Activated naive CD8-positive, alpha-beta T cell treated with anti-CD3 and anti-CD28 coated beads, Interleukin-2, amount 50 U/mL, for 16 hours (primary cell): Measurements from ENCODE around the gene CUX1.
"Not testable (repeated sequence)": the region's sequence is repeated elsewhere in the genome, so short reads cannot be mapped to it uniquely, and the experiment has no call there.

Experiments
- DNase-seq: peaks from one replicate; pipeline ENCODE4 v3.0.0-alpha.2; 2020; ENCODE audit warnings: low read depth, low spot score

CUX1 gene

GRCh38 chr7:101984133-101984879 is 166.9 kb downstream of the CUX1 start:
- no peak for DNase-seq

- DNase-seq: no peak
These were observed 167.9 kb downstream of the CUX1 start for GRCh38 chr7:101985057-101985902.

- no peak for DNase-seq
These were observed 168.7 kb downstream of the CUX1 start for GRCh38 chr7:101985903-101986734.

- no peak for DNase-seq
These were observed 170.1 kb downstream of the CUX1 start for GRCh38 chr7:101987494-101987893.

GRCh38 chr7:101988060-101988459 is 170.6 kb downstream of the CUX1 start:
- not testable (repeated sequence) for DNase-seq

DNA sequence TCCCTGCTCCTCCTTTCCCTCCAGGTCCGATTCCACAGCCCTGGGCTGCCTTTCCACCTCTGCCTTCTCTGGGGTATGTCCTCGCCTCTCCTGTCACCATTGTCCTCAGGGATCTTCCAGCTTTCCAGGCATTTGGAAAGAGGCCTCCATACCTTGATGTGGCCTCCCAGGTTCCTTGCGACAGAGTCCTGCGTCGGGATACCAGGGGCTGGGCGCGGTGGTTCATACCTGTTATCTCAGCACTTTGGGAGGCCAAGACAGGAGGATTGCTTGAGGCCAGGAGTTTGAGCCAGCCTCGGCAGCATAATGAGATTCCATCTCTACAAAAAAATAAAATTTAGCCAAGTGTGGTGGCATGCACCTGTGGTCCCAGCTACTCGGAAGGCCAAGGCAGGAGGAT is 171.1 kb downstream of the CUX1 start:
- no peak for DNase-seq

GRCh38 chr7:101989101-101989500 is 171.7 kb downstream of the CUX1 start:
- DNase-seq: no peak

DNA sequence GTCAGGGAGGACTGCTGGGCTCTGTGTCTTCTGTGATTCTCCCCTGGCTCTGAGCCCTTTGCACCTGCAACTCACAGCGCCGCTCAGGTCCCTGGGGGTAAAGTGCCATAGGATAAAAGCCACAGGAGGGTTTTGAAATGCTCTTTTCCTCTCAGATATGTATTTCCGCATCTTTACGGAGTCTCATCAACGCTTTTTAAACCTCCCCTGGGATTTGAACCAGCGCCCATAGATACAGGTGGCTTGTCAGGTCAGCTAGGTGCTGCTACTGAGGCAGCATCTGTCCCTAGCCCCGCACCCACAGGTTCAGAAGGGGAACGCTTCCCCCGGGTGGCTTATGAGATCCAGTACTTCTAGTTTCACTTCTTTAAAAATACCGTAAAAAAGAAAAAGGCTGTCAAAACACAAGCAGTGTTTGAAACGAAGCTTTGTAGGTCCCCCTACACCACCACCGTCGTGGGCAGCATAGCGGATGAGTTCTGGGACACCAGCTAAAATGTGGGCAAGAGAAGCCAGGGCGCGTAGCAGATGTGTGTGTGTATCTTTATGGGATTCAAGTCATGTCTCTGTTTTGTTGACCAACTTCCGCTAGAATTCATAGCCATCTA is 173.5 kb downstream of the CUX1 start:
- no peak for DNase-seq

- no peak for DNase-seq
These were observed 174.4 kb downstream of the CUX1 start for GRCh38 chr7:101991860-101992259.

- no peak for DNase-seq
These were observed 175.9 kb downstream of the CUX1 start for GRCh38 chr7:101993311-101993710.

GRCh38 chr7:101995121-101995520 is 177.7 kb downstream of the CUX1 start:
- DNase-seq: no peak

DNA sequence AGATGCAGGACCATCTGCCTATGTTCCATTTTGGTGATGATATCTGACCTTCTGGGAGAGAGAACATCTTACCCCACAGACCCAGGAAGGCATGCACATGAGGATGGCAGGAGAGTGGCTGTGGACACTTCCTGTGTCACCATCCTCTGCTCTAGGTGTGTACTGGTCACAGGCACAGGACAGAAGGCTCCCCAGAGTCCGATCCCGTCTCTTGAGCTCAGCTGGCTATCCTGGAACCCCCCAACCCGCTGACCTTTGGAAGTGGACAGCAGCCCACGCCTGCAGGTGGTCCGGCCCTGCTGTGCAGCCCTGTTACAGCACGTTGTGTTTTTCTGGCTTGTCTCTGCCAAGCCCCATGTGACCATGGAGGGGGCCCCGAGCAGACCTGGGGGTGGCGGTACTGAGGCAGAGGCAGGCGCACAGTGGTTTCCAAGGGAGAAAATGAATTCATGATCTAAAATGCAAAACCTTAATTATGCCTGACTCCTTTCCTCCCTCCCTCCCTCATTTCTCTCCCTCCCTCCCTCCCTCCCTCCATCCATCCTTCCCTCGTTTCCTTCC is 178.8 kb downstream of the CUX1 start:
- DNase-seq: no peak

DNA sequence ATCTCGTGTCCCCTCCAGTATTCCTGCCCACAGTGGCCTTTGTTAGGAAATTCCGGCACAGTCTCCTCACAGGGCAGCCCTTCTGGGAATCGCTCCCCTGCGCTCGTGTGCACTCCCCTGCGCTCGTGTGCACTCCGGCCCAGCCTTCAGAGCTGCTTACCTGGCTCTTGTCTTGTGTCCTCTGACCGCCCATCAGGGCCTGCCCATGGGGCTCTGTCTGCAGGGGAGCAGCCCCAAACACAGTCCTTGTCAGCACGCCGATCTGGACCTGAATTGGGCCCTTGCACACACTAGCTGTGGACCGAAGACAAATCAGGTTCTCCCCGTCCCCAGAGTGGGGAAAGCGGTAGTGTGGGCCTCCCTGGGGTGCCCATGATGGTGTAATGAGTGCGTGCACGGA is 179.4 kb downstream of the CUX1 start:
- no peak for DNase-seq

DNA sequence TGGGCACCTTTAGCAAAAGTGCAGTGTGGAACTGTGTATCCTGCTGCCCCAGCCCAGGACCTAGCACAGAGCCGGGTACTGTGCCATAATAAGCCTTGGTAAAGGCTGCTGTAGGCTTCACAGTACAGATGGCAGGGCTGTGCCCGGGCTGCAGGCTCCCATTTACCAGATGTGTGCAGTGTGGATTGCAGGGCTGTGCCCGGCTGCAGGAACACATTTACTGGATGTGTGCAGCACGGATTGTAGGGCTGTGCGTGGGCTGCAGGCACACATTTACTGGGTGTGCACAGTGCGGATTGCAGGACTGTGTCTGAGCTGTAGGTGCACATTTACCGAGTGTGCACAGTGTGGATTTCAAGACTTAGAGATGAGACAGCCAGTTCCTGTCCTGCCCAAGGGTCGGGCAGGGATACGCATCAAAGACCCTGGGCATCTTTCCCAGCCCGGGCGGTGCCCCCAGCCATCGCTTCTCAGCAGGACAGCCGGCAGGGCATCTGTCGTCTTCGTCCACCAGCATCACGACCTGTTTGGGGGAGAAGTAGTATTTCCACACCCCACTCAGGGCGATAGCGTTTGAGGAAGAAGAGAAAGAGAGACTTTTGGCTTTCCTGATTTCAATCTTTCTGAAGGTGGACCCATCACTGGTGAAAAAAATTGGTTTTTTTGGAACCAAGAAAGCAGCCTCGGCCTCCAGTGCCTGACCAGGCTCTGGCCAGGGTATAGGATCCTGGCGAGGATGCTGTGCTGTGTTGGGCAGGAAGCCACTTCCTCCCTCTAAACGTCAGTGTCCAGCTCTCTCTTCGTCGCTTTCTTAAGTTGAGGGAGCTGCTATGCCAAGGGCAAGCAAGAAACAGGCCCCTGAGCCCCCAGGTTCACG is 180.8 kb downstream of the CUX1 start:
- DNase-seq: no peak

DNA sequence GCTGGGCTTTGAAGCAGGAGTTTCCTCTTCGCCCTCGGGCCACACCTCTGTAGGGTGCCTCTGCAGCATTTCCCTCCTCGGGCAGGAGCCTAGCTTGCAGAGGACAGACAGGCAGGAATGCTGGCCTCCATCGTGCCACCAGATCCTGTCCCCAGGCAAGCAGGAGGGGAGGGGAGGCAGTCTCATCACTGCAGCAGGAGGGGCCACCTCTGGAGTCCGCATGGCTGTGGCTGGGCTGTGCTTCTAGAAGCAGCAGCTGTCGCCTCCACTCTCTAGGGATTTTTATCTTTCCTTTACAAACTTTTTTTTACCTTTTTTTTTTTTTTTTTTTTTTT is 181.4 kb downstream of the CUX1 start:
- DNase-seq: no peak

- DNase-seq: no peak
These were observed 182.0 kb downstream of the CUX1 start for GRCh38 chr7:101999393-101999792.

DNA sequence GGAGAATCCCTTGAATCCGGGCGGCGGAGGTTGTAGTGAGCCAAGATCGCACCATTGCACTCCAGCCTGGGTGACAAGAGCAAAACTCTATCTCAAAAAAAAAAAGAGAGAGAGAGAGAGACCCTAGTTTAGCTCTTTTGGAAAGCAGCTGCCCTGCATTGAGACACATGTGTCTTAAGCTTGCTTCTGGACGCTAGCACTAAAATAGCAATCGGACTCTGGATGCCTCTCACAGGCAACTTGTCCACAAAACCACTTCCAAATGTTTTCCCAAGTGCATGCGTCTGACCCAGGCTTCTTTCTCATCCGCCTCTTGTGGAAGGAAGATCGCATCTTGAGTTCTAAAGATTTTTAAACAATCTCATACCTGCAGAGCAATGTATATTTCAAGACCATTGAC is 182.7 kb downstream of the CUX1 start:
- no peak for DNase-seq

GRCh38 chr7:102004229-102004628 is 186.8 kb downstream of the CUX1 start:
- no peak for DNase-seq

- no peak for DNase-seq
These were observed 187.4 kb downstream of the CUX1 start for GRCh38 chr7:102004848-102005247.

DNA sequence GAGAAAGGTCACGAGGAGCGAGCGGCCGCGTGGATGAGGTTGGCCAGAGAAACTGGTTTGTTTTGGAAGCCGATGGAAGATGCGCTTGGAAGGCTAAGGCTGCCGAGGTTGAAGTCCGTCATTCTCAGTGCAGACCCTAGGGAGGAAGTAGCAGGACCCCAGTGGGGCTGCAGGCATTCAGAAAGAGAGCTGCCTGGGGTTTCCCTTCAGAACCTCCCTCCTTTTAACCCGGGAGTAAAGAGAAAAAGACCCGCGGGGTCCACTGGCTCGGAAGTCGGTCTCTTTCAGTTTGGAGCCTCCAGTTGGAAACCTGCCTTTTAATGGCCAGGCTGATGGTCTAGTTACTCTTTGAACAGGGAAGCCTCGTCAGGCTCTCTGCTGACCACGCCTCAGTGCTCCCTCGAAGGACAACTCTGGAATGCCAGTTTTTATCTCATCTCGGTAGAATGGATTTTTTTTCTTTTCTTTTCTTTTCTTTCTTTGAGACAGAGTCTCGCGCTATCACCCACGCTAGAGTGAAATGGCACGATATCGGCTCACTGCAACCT is 188.6 kb downstream of the CUX1 start:
- no peak for DNase-seq
